HEK293T (cell line): Measurements from ENCODE around the gene IFIT1B.

ENCODE experiments used
- BHLHE40 ChIP-seq: fragments of 450-650 bp; IDR thresholded peaks from 2 replicates; pipeline ENCODE4 v1.6.1; 2016; ENCODE audit warnings: mild to moderate bottlenecking, moderate library complexity, borderline replicate concordance
- CTBP1 ChIP-seq: fragments of 450-650 bp; IDR thresholded peaks from 2 replicates; pipeline ENCODE4 v1.6.1; 2016; ENCODE audit warnings: borderline replicate concordance
- ELF4 ChIP-seq: fragments of 450-650 bp; IDR thresholded peaks from 2 replicates; pipeline ENCODE4 v1.6.1; 2017; ENCODE audit warnings: antibody characterized with exemption
- FOXA1 ChIP-seq: fragments of 450-650 bp; IDR thresholded peaks from 2 replicates; pipeline ENCODE4 v1.6.1; 2016; ENCODE audit warnings: mild to moderate bottlenecking
- HDGF ChIP-seq: fragments of 450-650 bp; IDR thresholded peaks from 2 replicates; pipeline ENCODE4 v1.6.1; 2017; ENCODE audit warnings: antibody characterized with exemption, borderline replicate concordance
- NFRKB ChIP-seq: fragments of 450-650 bp; IDR thresholded peaks from 2 replicates; pipeline ENCODE4 v1.6.1; 2016; ENCODE audit warnings: mild to moderate bottlenecking, moderate library complexity
- PKNOX1 ChIP-seq: fragments of 450-650 bp; IDR thresholded peaks from 2 replicates; pipeline ENCODE4 v1.6.1; 2016
- SP1 ChIP-seq: fragments of 450-650 bp; IDR thresholded peaks from 2 replicates; pipeline ENCODE4 v1.6.1; 2017

GRCh38 chr10:89414146-89414878 lies 36.5 kb downstream of the IFIT1B start, which contains the start of gene IFIT5:
- TF ChIP-seq BHLHE40 (no peak), NFRKB (no peak), CTBP1 (no peak; the same call in 1 of the 2 replicates), SP1 (no peak), HDGF (no peak), ELF4 (no peak), PKNOX1 (no peak), FOXA1 (no peak)
